LNCAP (cell line): ENCODE data around the gene CYSRT1.

Experiments used
- TF ChIP-seq, protein P1 (sequence below): fragments of 450-650 bp; IDR thresholded peaks from 2 replicates; pipeline ENCODE4 v1.5.1; 2017; ENCODE audit warnings: mild to moderate bottlenecking

CYSRT1 gene

DNA sequence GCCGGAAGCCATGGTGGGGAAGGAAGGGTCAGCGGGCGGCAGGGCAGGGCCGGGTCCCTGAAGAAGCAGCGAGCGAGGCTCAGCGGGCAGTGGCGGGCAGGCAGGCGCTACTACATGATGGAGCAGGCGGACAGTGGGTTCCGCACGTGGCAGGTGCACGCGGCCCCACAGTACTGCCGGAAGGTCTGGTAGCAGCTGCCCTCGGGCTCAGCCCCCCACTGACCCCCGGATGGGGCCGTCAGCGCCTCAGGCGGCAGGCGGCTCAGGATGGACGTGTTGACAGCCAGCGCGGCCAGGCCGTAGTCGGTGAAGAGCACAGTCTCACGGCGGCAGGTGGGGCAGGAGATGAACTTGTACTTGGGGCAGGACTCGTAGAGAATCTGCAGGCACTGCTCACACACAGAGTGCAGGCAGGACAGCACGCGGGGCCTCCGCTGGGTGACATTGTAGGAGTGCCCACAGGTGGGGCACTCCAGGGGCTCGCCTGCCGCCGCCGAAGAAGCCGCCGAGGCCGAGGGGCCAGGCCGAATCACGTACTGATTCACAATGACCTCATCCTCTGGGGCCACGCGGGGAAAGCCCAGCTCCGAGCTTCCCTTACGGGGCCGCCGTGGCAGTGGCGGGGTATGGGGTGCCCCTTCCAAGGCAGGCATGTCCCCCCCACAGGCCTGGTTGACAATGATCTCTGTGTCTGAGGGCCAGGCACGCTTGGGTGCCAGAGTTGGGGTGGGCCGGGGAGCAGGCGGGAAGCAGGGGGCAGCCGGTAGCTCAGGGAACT, 4.5 kb upstream of the CYSRT1 start:
- TF ChIP-seq, protein P1, sequence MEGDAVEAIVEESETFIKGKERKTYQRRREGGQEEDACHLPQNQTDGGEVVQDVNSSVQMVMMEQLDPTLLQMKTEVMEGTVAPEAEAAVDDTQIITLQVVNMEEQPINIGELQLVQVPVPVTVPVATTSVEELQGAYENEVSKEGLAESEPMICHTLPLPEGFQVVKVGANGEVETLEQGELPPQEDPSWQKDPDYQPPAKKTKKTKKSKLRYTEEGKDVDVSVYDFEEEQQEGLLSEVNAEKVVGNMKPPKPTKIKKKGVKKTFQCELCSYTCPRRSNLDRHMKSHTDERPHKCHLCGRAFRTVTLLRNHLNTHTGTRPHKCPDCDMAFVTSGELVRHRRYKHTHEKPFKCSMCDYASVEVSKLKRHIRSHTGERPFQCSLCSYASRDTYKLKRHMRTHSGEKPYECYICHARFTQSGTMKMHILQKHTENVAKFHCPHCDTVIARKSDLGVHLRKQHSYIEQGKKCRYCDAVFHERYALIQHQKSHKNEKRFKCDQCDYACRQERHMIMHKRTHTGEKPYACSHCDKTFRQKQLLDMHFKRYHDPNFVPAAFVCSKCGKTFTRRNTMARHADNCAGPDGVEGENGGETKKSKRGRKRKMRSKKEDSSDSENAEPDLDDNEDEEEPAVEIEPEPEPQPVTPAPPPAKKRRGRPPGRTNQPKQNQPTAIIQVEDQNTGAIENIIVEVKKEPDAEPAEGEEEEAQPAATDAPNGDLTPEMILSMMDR = no peak

DNA sequence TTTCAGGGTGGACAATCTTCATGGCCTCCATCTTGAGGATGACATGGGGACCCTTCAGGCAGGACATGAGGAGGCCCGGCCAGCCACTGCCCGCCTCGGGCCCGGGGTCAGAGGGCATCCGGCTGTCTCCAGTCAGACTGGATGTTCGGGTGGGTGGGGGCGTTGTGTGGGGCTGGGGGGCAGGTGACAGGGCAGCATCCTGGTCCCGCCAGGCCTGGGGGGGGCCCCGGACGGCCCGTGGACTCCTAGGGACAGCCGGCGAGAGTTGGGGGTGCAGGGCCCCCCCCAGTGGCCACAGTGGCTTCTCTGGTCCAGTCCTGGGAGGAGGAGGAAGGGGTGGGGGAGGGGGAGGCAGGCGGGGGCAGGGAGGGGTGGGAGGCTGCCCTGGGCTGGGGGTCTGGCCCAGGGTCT, 3.9 kb upstream of the CYSRT1 start:
- TF ChIP-seq, protein P1 = no peak

DNA sequence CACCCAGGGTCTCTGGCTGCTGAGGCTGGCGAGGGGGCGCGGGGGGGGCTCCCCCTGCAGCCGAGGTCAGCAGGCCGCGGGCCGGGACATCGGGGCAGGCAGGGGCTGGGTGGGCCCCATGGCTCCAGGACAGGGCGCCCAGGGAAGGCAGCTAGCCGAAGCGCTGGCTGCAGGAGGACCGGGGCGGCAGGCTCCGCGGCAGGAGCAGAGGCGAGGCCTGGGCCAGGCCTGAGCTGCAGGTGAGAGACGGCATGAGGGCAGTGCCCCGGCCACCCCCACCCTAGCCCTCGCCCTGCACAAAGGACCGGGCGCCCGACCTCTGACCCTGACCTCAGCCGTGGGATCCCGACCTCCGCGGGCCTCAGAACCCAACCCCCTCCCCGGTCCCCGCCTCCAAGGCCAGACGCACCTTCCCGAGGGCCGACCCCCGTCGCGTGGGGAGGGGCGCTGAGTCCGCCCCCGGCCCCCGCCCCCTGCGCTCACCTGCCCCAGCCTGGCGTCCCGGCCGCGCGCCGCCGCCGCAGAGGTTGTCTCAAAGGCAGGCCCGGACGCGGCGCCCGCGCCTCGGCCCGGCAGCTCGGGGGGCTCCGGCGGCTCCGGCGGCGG, 3.4 kb upstream of the CYSRT1 start:
- TF ChIP-seq, protein P1 = no peak

DNA sequence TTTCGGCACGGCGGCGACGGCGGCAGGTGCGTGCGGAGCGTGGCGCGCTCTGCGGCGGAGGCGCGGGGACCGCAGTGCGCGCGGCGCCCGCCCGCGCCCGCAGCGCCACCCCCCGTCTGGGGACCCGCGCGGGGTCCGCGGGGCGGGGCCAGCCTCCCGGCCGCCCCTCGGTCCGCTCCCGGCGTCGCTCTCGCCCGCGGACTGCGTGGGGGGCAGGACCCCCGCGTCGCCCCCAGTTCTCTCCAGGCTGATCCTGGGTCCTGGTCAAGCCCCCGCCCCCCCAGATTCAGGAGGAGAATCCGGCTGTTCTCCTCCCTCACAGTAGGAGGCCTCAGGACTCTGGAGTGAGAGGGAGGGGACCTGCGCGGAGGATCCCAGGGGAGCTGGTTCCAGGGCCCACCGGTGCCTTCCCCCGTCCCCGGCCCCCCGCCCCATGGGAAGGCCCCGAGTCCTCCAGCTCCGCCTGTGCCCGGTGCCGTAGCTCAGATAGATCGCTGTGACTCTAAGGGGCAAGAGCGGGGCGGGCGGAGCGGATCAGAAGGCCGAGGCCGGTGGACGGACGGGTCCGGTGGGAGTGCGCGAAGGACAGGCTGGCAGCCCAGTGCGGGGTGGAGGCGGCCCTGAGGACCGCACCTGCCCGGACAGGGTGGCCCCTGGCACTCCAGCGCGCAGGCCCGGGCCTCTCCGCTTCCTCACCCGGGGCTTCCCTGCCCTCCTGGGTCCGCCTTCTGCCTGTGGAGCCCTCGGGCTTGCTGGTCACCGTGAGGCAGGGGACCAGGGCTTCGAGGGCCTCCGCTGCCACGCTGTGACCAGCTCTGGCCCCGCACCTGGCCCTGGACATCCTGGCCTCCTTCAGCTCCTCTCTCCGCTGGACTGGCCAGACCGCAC, 2.5 kb upstream of the CYSRT1 start, which contains the start of gene RNF208:
Gene RNF208, minus strand, starts transcription at position 51 of the 888 bp plus-strand sequence. CDS start 1,028 bp downstream, outside the sequence.
- TF ChIP-seq, protein P1 = no peak

DNA sequence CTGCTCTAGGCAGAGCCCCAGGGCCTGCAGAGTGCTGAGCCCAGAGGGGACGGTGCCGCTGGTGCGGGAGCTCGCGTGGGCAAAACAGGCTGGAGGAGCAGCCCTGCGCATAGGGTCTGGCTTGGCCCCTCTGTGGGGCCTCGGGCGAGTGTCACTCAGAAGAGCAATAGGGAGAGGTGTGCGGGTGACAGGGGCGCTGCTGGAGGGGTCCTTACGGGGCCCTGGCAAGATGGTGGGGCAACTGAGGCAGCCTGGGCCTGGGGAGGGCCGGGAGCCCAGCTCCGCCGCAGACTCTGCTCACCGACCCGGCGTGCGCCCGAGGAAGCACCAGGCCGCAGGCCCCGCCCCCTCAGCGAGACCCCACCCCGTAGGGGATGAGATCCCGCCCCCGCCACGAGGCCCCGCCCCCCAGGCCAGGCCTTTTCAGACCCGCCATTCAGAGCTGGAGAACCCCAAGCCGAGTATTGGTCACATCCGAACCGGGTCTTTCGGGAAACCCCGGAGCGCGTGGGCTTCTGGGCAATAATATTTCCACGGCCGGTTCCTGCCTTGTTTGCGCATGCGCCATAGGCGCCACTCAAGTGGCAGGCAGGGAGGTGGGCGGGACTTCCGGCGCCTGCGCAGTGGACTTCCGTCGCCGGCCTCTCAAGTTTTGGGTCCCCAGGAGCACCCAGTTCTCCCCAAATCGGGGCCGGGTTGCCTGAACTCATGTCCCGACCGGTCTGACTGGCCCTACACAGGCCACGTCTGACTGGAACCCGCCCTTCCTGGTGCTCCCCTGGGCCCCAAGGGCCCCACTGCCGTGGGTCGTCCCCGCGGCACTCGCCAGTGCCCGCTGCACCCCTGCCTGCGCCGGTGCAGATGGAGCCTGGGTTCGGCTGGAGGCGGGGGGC, 1.6 kb upstream of the CYSRT1 start:
- TF ChIP-seq, protein P1 = no peak

DNA sequence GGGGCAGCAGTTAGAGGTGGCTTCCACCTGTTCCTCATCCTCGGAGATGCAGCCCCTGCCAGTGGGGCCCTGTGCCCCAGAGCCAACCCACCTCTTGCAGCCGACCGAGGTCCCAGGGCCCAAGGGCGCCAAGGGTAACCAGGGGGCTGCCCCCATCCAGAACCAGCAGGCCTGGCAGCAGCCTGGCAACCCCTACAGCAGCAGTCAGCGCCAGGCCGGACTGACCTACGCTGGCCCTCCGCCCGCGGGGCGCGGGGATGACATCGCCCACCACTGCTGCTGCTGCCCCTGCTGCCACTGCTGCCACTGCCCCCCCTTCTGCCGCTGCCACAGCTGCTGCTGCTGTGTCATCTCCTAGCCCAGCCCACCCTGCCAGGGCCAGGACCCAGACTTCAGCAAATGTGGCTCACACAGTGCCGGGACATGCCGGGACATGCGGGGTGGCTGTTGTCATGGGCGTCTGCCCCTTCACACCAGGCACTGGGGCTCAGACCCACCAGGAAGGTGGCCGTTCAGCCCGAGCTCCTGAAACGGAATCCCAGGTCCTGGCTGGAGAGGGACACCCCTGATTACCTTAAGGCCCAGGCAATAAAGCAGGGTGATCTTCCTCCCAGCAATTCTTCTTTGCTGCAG, 841 bp downstream of the CYSRT1 start:
- TF ChIP-seq, protein P1 = no peak
